Right lobe of liver (tissue), 6 donors: ENCODE data around the gene C4BPB. TPM values are rescaled to one million over a fixed set of nuclear protein-coding genes. Genes with fewer than 3 reads are reported as not detected.

Experiments used
- ATAC-seq, 4 donors: fragments of 200-7000 bp; cut with Tn5 transposase; one replicate each; pipeline ENCODE4 v1.9.1; 2020; ENCODE audit warnings: mild to moderate bottlenecking in 4 of 4, moderate library complexity in 4 of 4
- DNase-seq, 3 donors: peaks; one replicate each; pipeline ENCODE4 v3.0.0-alpha.2; 2020
- H3K27ac ChIP-seq, 3 donors: fragments of 200-600 bp; one replicate each; pipeline ENCODE4 v1.8.0; 2022
- H3K27me3 ChIP-seq, 2 donors: fragments of 200-600 bp; one replicate each; pipeline ENCODE4 v1.8.0; 2022
- H3K36me3 ChIP-seq, 4 donors: fragments of 200-600 bp; sonication (generic) in 1 of 4; one replicate each; pipeline versions ENCODE4 v1.5.1 to v1.8.0; 2017 to 2022; ENCODE audit warnings: control low read depth in 1 of 4
- H3K4me1 ChIP-seq, 4 donors: fragments of 200-600 bp; sonication (generic) in 1 of 4; one replicate each; pipeline versions ENCODE4 v1.5.1 to v1.8.0; 2017 to 2022; ENCODE audit warnings: control low read depth in 1 of 4
- H3K4me3 ChIP-seq, 3 donors: fragments of 200-600 bp; one replicate each; pipeline ENCODE4 v1.8.0; 2022
- H3K9me3 ChIP-seq, 4 donors: fragments of 200-600 bp; sonication (generic) in 1 of 4; one replicate each; pipeline versions ENCODE4 v1.5.1 to v1.8.0; 2017 to 2022; ENCODE audit warnings: control low read depth in 1 of 4
- CTCF ChIP-seq, 4 donors: fragments of 200-600 bp in 3 of 4; fragments of 450-650 bp in 1 of 4; IDR thresholded peaks; one replicate each; pipeline versions ENCODE4 v1.5.1 to v1.8.0; 2016 to 2022; ENCODE audit warnings: antibody characterized with exemption in 4 of 4, mild to moderate bottlenecking in 2 of 4
- POLR2A ChIP-seq: fragments of 450-650 bp; IDR thresholded peaks from one replicate; pipeline ENCODE4 v1.6.1; 2017; ENCODE audit warnings: antibody characterized with exemption, mild to moderate bottlenecking
- WGBS: methylation state at CpG from one replicate; pipeline ENCODE4 v1.1.6; 2018; ENCODE audit warnings: low coverage, low lambda C conversion rate; ENCODE audit not compliant: insufficient coverage; ENCODE audit errors: missing lambda C conversion rate; 5-methylcytosine and 5-hydroxymethylcytosine counted together
- intact Hi-C, 2 donors: fragments of 100-400 bp; cut with DNase I; formaldehyde crosslinking; loops; one replicate each; pipeline versions ENCODE4 v1.11.2 to v1.14.1; 2022
- total RNA-seq, 6 experiments: library from RNA; depleted of rRNA in 2 of 6; stranded (reverse); fragments of >200 nt in 2 of 6; fragmentation: NEBNext Ultra II Directional in 3 of 6; extraction: Animal tissue kit (Norgen Biotek cat#: 25700) in 3 of 6; gene quantifications; one replicate each; pipeline versions ENCODE4 v1.1.0 to v1.2.4, GENCODE V29; 2016 to 2023
- donor health status: DM: no; HTN: yes; CAD: no.
- donor health status: DM: no; HTN: no; CAD: no.
- donor health status: DM: no; HTN: no; CAD: no.
- donor health status: DM: no; HTN: yes; CAD: no.
- donor health status: DM: no; HTN: yes; CAD: no.

C4BPB gene
- total RNA-seq, 6 experiments from 2014 or later, result 156 to 328 (median 226) TPM

- H3K27ac ChIP-seq, result peak overlapping the region; percentile 55 to 81 (median 59)
- intact Hi-C loops, result no loop called here
- TF ChIP-seq CTCF (IDR thresholded peaks at IDR 0.05) (no peak), POLR2A (no peak)
- H3K9me3 ChIP-seq, result no peaks in the 10 kb centered on the region
- no peaks in the 10 kb centered on the region for H3K27me3 ChIP-seq
- no peak overlapping the region for H3K4me3 ChIP-seq
- no peak for DNase-seq
- peaks cover 0 to 41% (median 5%) of the 10 kb centered on the region in 4 donors for H3K4me1 ChIP-seq
- peak; percentile 79 to 84 (median 83) for ATAC-seq
- H3K36me3 ChIP-seq, result peaks cover 3 to 71% (median 22%) of the 10 kb centered on the region in 4 donors
These were observed 39.8 kb downstream of the C4BPB start for GRCh38 chr1:207128336-207128921.

- H3K36me3 ChIP-seq, result peaks cover 3 to 70% (median 19%) of the 10 kb centered on the region in 4 donors
These were observed 40.4 kb downstream of the C4BPB start for GRCh38 chr1:207129053-207129452.

GRCh38 chr1:207130252-207131036 is 41.8 kb downstream of the C4BPB start:
- ATAC-seq (no peak), DNase-seq (no peak)
- Histone ChIP-seq H3K9me3 (no peaks in the 10 kb centered on the region), H3K27me3 (no peaks in the 10 kb centered on the region), H3K4me3 (no peak overlapping the region), H3K27ac (peak overlapping the region in 1 of 3 donors; percentile 26), H3K4me1 (peaks cover 0 to 41% (median 5%) of the 10 kb centered on the region in 4 donors), H3K36me3 (peaks cover 0 to 68% (median 18%) of the 10 kb centered on the region in 4 donors)
- TF ChIP-seq CTCF (IDR thresholded peaks at IDR 0.05) (no peak), POLR2A (no peak)
- 35% methylated on average over 1 of the region's 1 CpG for WGBS
- intact Hi-C loops, result no loop called here

More at GRCh38 chr1:207129053-207129452, 40.4 kb downstream of the C4BPB start:
- H3K27me3 ChIP-seq, result no peaks in the 10 kb centered on the region
- peaks cover 0 to 41% (median 5%) of the 10 kb centered on the region in 4 donors for H3K4me1 ChIP-seq
- no peak for DNase-seq
- H3K27ac ChIP-seq, result peak overlapping the region in 2 of 3 donors; percentile 37 to 81
- TF ChIP-seq CTCF (IDR thresholded peaks at IDR 0.05) (no peak), POLR2A (no peak)
- H3K4me3 ChIP-seq, result no peak overlapping the region
- H3K9me3 ChIP-seq, result no peaks in the 10 kb centered on the region
- intact Hi-C loops, result no loop called here
- ATAC-seq, result no peak

- intact Hi-C loops, result no loop called here
- Histone ChIP-seq H3K4me1 (peaks cover 0 to 41% (median 5%) of the 10 kb centered on the region in 4 donors), H3K4me3 (no peak overlapping the region), H3K27me3 (no peaks in the 10 kb centered on the region), H3K36me3 (peaks cover 0 to 69% (median 17%) of the 10 kb centered on the region in 4 donors), H3K9me3 (no peaks in the 10 kb centered on the region), H3K27ac (peak overlapping the region in 1 of 3 donors; percentile 35)
- TF ChIP-seq CTCF (IDR thresholded peaks at IDR 0.05), result no peak
- no peak for TF ChIP-seq POLR2A
- peak in 2 of 4 donors; percentile 4 to 26 for ATAC-seq
- no peak for DNase-seq
- WGBS, result 64% methylated on average over 4 of the region's 4 CpGs
These were observed 42.5 kb downstream of the C4BPB start for GRCh38 chr1:207131163-207131562.
